ENCODE data around the gene TARS2.
A peak's percentile ranks its signal among the peaks of the same experiment; 100 is the strongest.

TARS2 gene

DNA sequence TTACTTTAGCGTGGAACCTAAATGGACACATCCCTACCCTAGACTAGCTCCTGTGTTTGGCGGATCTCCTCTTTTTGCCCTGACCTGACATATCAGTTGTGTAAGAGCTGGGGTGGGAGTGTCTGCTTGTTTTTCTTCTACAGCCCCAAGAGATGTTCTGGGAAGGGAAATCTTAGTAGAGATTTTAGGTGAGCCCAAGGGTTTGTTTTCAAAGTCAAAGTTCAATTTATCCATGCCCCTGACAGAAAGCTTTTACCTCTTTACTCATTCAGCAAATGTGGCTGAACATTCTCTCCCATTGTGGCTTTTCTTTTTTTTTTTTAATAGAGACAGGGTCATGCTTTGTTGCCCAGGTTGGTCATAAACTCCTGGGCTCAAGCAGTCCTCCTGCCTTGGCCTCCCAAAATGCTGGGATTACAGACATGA, 7.3 kb upstream of the TARS2 start:
- TF ChIP-seq ZFX (IDR thresholded peaks at IDR 0.05; ENCODE audit: borderline replicate concordance), result no peak
- H3K27ac ChIP-seq, result no peak overlapping the region

DNA sequence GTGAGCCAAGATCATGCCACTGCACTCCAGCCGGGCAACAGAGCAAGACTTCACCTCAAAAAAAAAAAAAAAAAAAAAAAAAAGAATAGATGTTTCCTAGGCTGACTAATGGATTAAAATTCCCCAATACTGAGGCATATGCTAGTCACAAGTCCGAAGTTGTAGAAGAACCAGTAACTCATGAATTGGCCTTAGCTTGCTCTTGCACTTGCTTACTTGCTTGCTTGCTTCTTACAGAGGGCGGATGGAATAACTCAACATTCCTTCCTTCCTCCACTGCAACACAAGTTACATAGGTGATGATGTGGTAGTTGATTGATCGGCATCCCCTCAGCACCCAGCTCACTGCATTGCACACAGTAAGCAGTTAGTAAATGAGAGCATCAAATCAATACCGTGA, 2.8 kb upstream of the TARS2 start:
- no peak for TF ChIP-seq ZFX (IDR thresholded peaks at IDR 0.05; ENCODE audit: borderline replicate concordance)
- TF ChIP-seq, protein P1, sequence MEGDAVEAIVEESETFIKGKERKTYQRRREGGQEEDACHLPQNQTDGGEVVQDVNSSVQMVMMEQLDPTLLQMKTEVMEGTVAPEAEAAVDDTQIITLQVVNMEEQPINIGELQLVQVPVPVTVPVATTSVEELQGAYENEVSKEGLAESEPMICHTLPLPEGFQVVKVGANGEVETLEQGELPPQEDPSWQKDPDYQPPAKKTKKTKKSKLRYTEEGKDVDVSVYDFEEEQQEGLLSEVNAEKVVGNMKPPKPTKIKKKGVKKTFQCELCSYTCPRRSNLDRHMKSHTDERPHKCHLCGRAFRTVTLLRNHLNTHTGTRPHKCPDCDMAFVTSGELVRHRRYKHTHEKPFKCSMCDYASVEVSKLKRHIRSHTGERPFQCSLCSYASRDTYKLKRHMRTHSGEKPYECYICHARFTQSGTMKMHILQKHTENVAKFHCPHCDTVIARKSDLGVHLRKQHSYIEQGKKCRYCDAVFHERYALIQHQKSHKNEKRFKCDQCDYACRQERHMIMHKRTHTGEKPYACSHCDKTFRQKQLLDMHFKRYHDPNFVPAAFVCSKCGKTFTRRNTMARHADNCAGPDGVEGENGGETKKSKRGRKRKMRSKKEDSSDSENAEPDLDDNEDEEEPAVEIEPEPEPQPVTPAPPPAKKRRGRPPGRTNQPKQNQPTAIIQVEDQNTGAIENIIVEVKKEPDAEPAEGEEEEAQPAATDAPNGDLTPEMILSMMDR (IDR thresholded peaks at IDR 0.05), result no peak
- no peak overlapping the region for H3K27ac ChIP-seq

DNA sequence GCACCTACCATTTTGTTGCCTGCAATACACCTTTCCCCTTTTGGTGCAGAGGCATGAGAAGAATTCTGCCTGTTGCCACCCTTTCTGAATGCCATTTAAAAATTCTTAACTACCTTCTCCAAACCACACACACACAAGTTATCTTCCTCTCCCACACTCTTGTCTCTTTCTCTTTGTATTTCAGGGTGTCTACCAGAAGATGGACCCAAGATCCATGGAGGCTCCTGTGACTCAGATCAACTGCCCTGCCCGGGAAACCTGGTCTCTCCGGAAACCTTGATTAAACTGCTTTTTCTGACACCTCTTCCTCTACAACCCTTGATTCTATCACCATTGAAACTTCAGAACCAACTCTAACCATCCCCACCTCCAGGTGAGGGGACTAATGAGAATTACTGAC, 2.4 kb upstream of the TARS2 start:
- TF ChIP-seq ZFX (IDR thresholded peaks at IDR 0.05; ENCODE audit: borderline replicate concordance), result no peak
- TF ChIP-seq, protein P1 (IDR thresholded peaks at IDR 0.05), result no peak
- H3K27ac ChIP-seq, result no peak overlapping the region

DNA sequence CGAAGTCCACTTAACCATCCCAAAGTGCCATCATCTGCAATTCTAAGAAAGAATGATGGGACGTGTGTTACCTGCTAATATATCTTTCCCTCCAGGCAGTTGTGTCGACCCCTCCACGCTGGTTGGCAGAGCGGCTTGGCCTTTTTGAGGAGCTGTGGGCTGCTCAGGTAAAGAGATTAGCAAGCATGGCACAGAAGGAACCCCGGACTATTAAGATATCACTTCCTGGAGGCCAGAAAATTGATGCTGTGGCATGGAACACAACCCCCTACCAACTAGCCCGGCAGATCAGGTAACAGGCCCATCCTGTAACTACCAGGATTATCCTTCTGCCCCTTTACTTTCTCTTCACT, 520 bp downstream of the TARS2 start:
- peak overlapping the region; percentile 58 for H3K27ac ChIP-seq
- TF ChIP-seq, protein P1 (IDR thresholded peaks at IDR 0.05), result no peak
- no peak for TF ChIP-seq ZFX (IDR thresholded peaks at IDR 0.05; ENCODE audit: borderline replicate concordance)

DNA sequence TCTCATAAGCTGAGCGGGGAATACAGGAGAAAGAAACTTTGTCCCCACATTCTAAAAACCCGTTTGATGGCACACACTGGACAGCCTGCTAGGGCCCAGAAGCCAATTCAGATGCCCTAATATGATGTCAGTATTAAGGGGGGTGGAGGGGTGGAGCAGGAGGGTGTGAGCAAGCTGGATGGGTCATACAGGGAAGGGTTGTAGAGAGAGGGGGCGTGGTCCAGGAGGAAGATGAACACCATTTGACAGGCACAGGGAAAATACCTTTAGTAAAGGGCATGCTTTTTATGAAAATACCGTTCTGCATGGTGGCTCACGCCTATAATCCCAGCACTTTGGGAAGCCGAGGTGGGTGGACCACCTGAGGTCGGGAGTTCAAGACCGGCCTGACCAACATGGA, 6.0 kb downstream of the TARS2 start:
- no peak for TF ChIP-seq ZFX (IDR thresholded peaks at IDR 0.05; ENCODE audit: borderline replicate concordance)
- TF ChIP-seq, protein P1 (IDR thresholded peaks at IDR 0.05), result no peak
- H3K27ac ChIP-seq, result no peak overlapping the region

DNA sequence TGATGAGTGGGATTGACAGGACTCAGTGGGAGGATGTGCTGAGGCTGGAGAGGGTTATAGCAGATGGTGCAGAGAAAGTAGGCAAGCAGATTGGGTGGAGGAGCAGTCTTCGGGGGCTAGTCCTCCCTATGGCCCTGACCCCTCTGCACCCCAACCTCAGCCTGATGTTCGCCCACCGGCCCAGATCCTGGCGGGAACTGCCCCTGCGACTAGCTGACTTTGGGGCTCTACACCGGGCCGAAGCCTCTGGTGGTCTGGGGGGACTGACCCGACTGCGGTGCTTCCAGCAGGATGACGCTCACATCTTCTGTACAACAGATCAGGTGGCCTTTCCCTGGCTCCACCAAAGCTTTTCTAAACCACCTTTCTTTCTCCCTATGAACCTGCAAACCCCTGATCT, 11.1 kb downstream of the TARS2 start:
- H3K27ac ChIP-seq, result no peak overlapping the region
- TF ChIP-seq ZFX (IDR thresholded peaks at IDR 0.05; ENCODE audit: borderline replicate concordance), result no peak
- TF ChIP-seq, protein P1 (IDR thresholded peaks at IDR 0.05), result no peak

DNA sequence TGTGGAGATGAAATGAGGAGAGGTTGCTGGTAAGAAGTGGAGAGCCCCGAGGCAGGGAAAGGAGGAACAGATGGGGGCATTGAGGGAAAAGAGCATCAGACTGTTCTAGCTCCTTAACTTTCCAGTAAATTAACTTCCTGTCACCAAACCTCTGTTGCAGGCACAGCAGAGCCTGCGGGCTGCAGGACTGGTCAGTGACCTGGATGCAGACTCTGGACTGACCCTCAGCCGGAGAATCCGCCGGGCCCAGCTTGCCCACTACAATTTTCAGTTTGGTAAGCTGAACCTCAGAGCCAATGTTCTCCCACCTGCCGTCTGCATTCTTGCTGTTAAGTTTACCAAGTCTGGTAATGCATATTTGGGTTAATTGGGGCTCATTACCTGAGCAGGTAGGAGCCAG, 18.2 kb downstream of the TARS2 start:
- no peak overlapping the region for H3K27ac ChIP-seq

More for the DNA sequence above, 18.2 kb downstream of the TARS2 start:
- TF ChIP-seq ZFX (IDR thresholded peaks at IDR 0.05; ENCODE audit: borderline replicate concordance), result no peak
- TF ChIP-seq, protein P1 (IDR thresholded peaks at IDR 0.05), result no peak

Measured in 22Rv1 (cell line).